ENCODE measurements around the gene MEDAG.

The MEDAG gene

DNA sequence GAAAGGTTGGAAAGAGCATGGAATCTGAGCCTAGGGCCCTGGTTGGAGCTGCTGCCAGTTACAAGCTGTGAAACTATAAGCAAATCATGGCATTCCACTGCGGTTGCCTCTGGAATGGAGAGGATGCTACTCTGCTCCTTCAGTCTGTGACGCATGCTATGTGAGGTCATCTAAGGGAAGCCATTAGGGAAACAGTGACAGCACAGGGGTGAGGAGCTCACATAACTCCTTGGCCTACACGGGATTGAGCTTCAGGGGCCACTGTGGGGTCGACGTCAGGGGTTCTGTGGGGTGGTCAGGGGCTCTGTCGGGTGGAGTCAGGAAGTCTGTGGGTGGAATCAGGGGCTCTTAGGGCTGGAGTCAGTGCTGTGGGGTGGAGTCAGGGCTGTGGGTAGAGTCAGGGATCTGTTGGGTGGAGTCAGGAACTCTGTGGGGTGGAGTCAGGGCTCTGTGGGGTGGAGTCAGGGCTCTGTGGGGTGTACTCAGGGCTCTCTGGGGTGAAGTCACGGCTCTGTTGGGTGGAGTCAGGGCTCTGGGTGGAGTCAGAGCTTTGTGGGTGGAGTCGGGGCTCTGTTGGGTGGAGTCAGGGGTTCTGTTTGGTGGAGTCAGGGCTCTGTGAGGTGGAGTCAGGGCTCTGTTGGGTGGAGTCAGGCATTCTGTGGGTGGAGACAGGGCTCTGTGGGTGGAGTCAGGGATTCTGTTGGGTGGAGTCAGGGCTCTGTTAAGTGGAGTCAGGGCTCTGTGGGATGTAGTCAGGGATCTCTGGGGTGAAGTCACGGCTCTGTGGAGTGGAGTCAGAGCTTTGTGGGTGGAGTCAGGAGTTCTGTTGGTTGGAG, 35.8 kb upstream of the MEDAG start:
- ATAC-seq: peak; percentile 88
- TF ChIP-seq GLIS3 (CRISPR knock-in tag; IDR thresholded peaks at IDR 0.05) (no peak), CSDC2 (CRISPR knock-in tag; IDR thresholded peaks at IDR 0.05) (no peak), RARB (CRISPR knock-in tag; IDR thresholded peaks at IDR 0.05) (no peak), ESRRG (CRISPR knock-in tag; IDR thresholded peaks at IDR 0.05) (no peak), TCF4 (CRISPR knock-in tag; IDR thresholded peaks at IDR 0.05; ENCODE audit: borderline replicate concordance) (no peak), OSR1 (CRISPR knock-in tag; IDR thresholded peaks at IDR 0.05) (no peak), TOX (CRISPR knock-in tag; IDR thresholded peaks at IDR 0.05; ENCODE audit: borderline replicate concordance) (no peak), ZC3H10 (CRISPR knock-in tag; IDR thresholded peaks at IDR 0.05) (no peak), PPARA (CRISPR knock-in tag; IDR thresholded peaks at IDR 0.05; ENCODE audit: borderline replicate concordance) (no peak)
- TF ChIP-seq, protein P1, sequence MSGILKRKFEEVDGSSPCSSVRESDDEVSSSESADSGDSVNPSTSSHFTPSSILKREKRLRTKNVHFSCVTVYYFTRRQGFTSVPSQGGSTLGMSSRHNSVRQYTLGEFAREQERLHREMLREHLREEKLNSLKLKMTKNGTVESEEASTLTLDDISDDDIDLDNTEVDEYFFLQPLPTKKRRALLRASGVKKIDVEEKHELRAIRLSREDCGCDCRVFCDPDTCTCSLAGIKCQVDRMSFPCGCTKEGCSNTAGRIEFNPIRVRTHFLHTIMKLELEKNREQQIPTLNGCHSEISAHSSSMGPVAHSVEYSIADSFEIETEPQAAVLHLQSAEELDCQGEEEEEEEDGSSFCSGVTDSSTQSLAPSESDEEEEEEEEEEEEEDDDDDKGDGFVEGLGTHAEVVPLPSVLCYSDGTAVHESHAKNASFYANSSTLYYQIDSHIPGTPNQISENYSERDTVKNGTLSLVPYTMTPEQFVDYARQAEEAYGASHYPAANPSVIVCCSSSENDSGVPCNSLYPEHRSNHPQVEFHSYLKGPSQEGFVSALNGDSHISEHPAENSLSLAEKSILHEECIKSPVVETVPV (CRISPR knock-in tag; IDR thresholded peaks at IDR 0.05): no peak
- TF ChIP-seq, protein P2, sequence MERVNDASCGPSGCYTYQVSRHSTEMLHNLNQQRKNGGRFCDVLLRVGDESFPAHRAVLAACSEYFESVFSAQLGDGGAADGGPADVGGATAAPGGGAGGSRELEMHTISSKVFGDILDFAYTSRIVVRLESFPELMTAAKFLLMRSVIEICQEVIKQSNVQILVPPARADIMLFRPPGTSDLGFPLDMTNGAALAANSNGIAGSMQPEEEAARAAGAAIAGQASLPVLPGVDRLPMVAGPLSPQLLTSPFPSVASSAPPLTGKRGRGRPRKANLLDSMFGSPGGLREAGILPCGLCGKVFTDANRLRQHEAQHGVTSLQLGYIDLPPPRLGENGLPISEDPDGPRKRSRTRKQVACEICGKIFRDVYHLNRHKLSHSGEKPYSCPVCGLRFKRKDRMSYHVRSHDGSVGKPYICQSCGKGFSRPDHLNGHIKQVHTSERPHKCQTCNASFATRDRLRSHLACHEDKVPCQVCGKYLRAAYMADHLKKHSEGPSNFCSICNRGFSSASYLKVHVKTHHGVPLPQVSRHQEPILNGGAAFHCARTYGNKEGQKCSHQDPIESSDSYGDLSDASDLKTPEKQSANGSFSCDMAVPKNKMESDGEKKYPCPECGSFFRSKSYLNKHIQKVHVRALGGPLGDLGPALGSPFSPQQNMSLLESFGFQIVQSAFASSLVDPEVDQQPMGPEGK (CRISPR knock-in tag; IDR thresholded peaks at IDR 0.05; ENCODE audit: borderline replicate concordance): no peak

DNA sequence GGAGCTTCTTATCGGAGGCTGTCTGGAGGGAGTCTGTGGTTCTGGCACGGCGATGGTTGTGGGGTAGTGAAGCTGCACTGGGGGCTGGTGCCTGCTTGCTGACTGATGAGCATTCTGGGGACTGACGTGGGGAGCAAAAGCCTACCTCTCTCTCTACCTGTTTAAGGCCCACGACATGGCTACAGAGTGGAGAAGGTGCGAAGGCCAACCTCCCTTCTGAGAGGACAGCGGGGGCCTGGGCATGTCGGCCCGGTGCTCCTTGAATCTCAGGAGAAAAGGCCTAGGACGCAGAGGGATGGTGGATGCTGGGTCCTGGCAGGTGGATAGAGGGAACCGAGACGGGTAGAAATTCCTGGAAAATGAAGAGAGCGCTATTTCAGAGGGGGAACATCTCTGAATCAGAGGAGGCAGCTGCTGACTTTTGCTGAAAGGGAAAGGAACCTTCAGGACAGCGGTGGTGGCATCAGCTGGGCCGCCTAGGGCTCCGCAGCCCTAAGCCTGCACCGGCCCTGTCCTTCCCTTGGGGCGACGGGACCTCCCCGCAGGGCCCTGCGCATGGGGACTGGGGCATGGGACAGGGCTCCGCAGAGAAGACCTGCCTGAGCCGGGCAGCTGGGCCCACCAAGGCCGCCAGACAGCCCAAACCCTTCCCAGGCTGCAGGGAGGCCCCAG, 35.0 kb upstream of the MEDAG start:
- no peak for ATAC-seq
- TF ChIP-seq, protein P1 (CRISPR knock-in tag; IDR thresholded peaks at IDR 0.05): no peak
- no peak for TF ChIP-seq CSDC2 (CRISPR knock-in tag; IDR thresholded peaks at IDR 0.05)

DNA sequence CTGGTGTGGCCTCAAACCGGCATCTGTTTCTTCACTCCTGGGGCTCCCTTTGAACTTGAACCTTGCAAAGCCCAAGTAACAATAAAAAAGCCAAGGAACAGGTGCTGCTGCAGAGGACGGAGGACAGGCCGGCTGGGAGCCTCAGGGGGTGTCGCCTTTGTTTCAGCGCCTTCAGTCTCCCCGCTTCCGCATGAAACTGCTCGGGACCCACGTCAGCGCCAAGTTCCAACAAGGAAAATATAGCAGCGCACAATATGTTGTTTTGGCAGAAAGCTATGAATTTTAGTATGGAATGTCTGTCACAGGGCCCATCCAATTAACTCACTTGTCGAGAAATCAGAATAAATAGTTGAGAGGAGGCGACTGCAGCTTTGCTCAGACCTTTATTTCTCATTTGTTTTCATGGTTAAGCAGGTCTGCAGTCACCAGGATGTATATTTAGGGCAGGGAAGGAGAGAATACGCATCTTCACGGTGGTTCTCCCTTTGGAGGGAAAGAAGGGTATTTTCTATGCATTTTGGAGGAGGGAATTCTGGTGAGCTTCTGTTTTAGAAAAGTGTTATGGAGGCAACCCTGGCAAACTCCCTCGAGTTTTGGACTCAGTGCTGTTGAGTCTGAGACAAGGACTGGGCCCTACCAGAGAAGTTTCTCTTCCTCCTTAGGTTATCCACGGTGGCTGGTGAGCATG, 34.3 kb upstream of the MEDAG start:
- TF ChIP-seq BACH2 (CRISPR knock-in tag; IDR thresholded peaks at IDR 0.05; ENCODE audit: borderline replicate concordance) (no peak), ZNF8 (CRISPR knock-in tag; IDR thresholded peaks at IDR 0.05) (no peak), PPARA (CRISPR knock-in tag; IDR thresholded peaks at IDR 0.05; ENCODE audit: borderline replicate concordance) (no peak), OSR1 (CRISPR knock-in tag; IDR thresholded peaks at IDR 0.05) (no peak), ZFP30 (CRISPR knock-in tag; IDR thresholded peaks at IDR 0.05) (no peak), ISL1 (CRISPR knock-in tag; IDR thresholded peaks at IDR 0.05) (no peak), ZNF70 (CRISPR knock-in tag; IDR thresholded peaks at IDR 0.05) (no peak)
- TF ChIP-seq, protein P3, sequence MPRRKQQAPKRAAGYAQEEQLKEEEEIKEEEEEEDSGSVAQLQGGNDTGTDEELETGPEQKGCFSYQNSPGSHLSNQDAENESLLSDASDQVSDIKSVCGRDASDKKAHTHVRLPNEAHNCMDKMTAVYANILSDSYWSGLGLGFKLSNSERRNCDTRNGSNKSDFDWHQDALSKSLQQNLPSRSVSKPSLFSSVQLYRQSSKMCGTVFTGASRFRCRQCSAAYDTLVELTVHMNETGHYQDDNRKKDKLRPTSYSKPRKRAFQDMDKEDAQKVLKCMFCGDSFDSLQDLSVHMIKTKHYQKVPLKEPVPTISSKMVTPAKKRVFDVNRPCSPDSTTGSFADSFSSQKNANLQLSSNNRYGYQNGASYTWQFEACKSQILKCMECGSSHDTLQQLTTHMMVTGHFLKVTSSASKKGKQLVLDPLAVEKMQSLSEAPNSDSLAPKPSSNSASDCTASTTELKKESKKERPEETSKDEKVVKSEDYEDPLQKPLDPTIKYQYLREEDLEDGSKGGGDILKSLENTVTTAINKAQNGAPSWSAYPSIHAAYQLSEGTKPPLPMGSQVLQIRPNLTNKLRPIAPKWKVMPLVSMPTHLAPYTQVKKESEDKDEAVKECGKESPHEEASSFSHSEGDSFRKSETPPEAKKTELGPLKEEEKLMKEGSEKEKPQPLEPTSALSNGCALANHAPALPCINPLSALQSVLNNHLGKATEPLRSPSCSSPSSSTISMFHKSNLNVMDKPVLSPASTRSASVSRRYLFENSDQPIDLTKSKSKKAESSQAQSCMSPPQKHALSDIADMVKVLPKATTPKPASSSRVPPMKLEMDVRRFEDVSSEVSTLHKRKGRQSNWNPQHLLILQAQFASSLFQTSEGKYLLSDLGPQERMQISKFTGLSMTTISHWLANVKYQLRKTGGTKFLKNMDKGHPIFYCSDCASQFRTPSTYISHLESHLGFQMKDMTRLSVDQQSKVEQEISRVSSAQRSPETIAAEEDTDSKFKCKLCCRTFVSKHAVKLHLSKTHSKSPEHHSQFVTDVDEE (CRISPR knock-in tag; IDR thresholded peaks at IDR 0.05): no peak
- TF ChIP-seq, protein P2 (CRISPR knock-in tag; IDR thresholded peaks at IDR 0.05; ENCODE audit: borderline replicate concordance): no peak
- TF ChIP-seq, protein P1 (CRISPR knock-in tag; IDR thresholded peaks at IDR 0.05): no peak
- TF ChIP-seq, protein P4, sequence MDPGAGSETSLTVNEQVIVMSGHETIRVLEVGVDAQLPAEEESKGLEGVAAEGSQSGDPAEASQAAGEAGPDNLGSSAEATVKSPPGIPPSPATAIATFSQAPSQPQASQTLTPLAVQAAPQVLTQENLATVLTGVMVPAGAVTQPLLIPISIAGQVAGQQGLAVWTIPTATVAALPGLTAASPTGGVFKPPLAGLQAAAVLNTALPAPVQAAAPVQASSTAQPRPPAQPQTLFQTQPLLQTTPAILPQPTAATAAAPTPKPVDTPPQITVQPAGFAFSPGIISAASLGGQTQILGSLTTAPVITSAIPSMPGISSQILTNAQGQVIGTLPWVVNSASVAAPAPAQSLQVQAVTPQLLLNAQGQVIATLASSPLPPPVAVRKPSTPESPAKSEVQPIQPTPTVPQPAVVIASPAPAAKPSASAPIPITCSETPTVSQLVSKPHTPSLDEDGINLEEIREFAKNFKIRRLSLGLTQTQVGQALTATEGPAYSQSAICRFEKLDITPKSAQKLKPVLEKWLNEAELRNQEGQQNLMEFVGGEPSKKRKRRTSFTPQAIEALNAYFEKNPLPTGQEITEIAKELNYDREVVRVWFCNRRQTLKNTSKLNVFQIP (CRISPR knock-in tag; IDR thresholded peaks at IDR 0.05; ENCODE audit: borderline replicate concordance, low read depth): no peak
- TF ChIP-seq, protein P5, sequence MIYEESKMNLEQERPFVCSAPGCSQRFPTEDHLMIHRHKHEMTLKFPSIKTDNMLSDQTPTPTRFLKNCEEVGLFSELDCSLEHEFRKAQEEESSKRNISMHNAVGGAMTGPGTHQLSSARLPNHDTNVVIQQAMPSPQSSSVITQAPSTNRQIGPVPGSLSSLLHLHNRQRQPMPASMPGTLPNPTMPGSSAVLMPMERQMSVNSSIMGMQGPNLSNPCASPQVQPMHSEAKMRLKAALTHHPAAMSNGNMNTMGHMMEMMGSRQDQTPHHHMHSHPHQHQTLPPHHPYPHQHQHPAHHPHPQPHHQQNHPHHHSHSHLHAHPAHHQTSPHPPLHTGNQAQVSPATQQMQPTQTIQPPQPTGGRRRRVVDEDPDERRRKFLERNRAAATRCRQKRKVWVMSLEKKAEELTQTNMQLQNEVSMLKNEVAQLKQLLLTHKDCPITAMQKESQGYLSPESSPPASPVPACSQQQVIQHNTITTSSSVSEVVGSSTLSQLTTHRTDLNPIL (CRISPR knock-in tag; IDR thresholded peaks at IDR 0.05; ENCODE audit: low read depth): no peak
- ATAC-seq: no peak
